K562 (cell line): ENCODE data around the gene SCARB2. TPM values are rescaled to one million over a fixed set of nuclear protein-coding genes. Genes with fewer than 3 reads are reported as not detected.
A peak's percentile ranks its signal among the peaks of the same experiment; 100 is the strongest.

Experiments
- ATF7 ChIP-seq: fragments of 450-650 bp; IDR thresholded peaks from 2 replicates; pipeline ENCODE4 v1.7.1; 2014; ENCODE audit warnings: mild to moderate bottlenecking, moderate library complexity
- CGGBP1 ChIP-seq: fragments of 250-450 bp; sonication (Bioruptor Pico); IDR thresholded peaks from 2 replicates; pipeline ENCODE4 v1.9.0; 2021; ENCODE audit warnings: mild to moderate bottlenecking
- DMBX1 ChIP-seq: fragments of 250-450 bp; sonication (Bioruptor Pico); IDR thresholded peaks from 2 replicates; pipeline ENCODE4 v1.8.0; 2022; ENCODE audit warnings: inconsistent platforms, mild to moderate bottlenecking, moderate library complexity, borderline replicate concordance
- GABPB2 ChIP-seq: fragments of 250-450 bp; sonication (Bioruptor Pico); conservative IDR thresholded peaks from 2 replicates; pipeline ENCODE4 v1.5.1; 2021; ENCODE audit warnings: mild to moderate bottlenecking
- GATAD2B ChIP-seq: fragments of 450-650 bp; IDR thresholded peaks from 2 replicates; pipeline ENCODE4 v1.6.1; 2017; ENCODE audit warnings: mild to moderate bottlenecking, borderline replicate concordance
- HMG20B ChIP-seq: fragments of 250-450 bp; sonication (Bioruptor Pico); IDR thresholded peaks from 2 replicates; pipeline ENCODE4 v1.5.0; 2021; ENCODE audit warnings: mild to moderate bottlenecking
- HNRNPL ChIP-seq: fragments of 200-400 bp; formaldehyde crosslinking; IDR thresholded peaks from 2 replicates; pipeline ENCODE4 v1.6.1; 2017; ENCODE audit warnings: low read depth, mild to moderate bottlenecking, low read length
- HOMEZ ChIP-seq: fragments of 250-450 bp; sonication (Bioruptor Pico); IDR thresholded peaks from 2 replicates; pipeline ENCODE4 v1.4.0; 2020; ENCODE audit warnings: mild to moderate bottlenecking, moderate library complexity
- MITF ChIP-seq: IDR thresholded peaks from 2 replicates; pipeline ENCODE4 v1.6.1; 2014; ENCODE audit warnings: antibody characterized with exemption
- NELFE ChIP-seq: IDR thresholded peaks from 2 replicates; pipeline ENCODE4 v1.6.1; 2011; ENCODE audit warnings: mild to moderate bottlenecking; ENCODE audit not compliant: insufficient read depth, insufficient read length
- PATZ1 ChIP-seq: fragments of 250-450 bp; sonication (Bioruptor Pico); IDR thresholded peaks from 2 replicates; pipeline ENCODE4 v1.5.0; 2020; ENCODE audit warnings: mild to moderate bottlenecking, borderline replicate concordance
- POLR2G ChIP-seq: fragments of 200-400 bp; formaldehyde crosslinking; IDR thresholded peaks from 2 replicates; pipeline ENCODE4 v1.6.1; 2017; ENCODE audit warnings: low read depth, mild to moderate bottlenecking, antibody characterized with exemption, low read length, moderate library complexity
- PTTG1 ChIP-seq: fragments of 450-650 bp; IDR thresholded peaks from 2 replicates; pipeline ENCODE4 v1.6.1; 2016; ENCODE audit warnings: low read depth, mild to moderate bottlenecking, missing genetic modification characterization, missing compliant biosample characterization
- RBM17 ChIP-seq: fragments of 200-400 bp; formaldehyde crosslinking; IDR thresholded peaks from 2 replicates; pipeline ENCODE4 v1.6.1; 2017; ENCODE audit warnings: low read depth, mild to moderate bottlenecking, low read length, borderline replicate concordance
- RCOR1 ChIP-seq, 2 experiments: IDR thresholded peaks; 2 replicates each; pipeline ENCODE4 v1.6.1; 2012; ENCODE audit warnings: low read depth in 2 of 2, low read length in 2 of 2, borderline replicate concordance in 1 of 2, improper control_type of control experiment in 1 of 2
- SIN3B ChIP-seq: fragments of 450-650 bp; IDR thresholded peaks from 2 replicates; pipeline ENCODE4 v1.6.1; 2017; ENCODE audit warnings: low read depth, mild to moderate bottlenecking, moderate library complexity
- SMARCC2 ChIP-seq: fragments of 450-650 bp; IDR thresholded peaks from 2 replicates; pipeline ENCODE4 v1.6.1; 2017; ENCODE audit warnings: antibody characterized with exemption, moderate library complexity, mild to moderate bottlenecking, low read depth
- TEAD2 ChIP-seq: fragments of 450-650 bp; IDR thresholded peaks from 2 replicates; pipeline ENCODE4 v1.6.1; 2016; ENCODE audit warnings: missing genetic modification characterization, control low read depth, missing compliant biosample characterization
- XRCC3 ChIP-seq: fragments of 450-650 bp; IDR thresholded peaks from 2 replicates; pipeline ENCODE4 v1.6.1; 2017; ENCODE audit warnings: mild to moderate bottlenecking, moderate library complexity
- YY1 ChIP-seq, 3 experiments: IDR thresholded peaks; 2 replicates each; pipeline ENCODE4 v1.6.1; 2011; ENCODE audit warnings: low read length in 2 of 3, mild to moderate bottlenecking in 2 of 3, moderate library complexity in 2 of 3, borderline replicate concordance in 1 of 3, control low read depth in 1 of 3, low read depth in 1 of 3; ENCODE audit not compliant: insufficient read depth in 3 of 3, insufficient replicate concordance in 2 of 3, control insufficient read depth in 1 of 3, insufficient read length in 1 of 3; ENCODE audit errors: extremely low read depth in 1 of 3
- ZEB2 ChIP-seq: fragments of 450-650 bp; IDR thresholded peaks from 2 replicates; pipeline ENCODE4 v1.6.1; 2016
- ZNF586 ChIP-seq: fragments of 450-650 bp; formaldehyde crosslinking; conservative IDR thresholded peaks from 2 replicates; pipeline ENCODE4 v1.4.0; 2020; ENCODE audit warnings: mild to moderate bottlenecking, moderate library complexity
- ZNF696 ChIP-seq: fragments of 250-450 bp; sonication (Bioruptor Pico); conservative IDR thresholded peaks from 2 replicates; pipeline ENCODE4 v1.4.0; 2020; ENCODE audit warnings: mild to moderate bottlenecking, moderate library complexity
- ZNF77 ChIP-seq: fragments of 250-450 bp; sonication (Bioruptor Pico); IDR thresholded peaks from 2 replicates; pipeline ENCODE4 v1.5.0; 2020
- polyA plus RNA-seq, 8 experiments: library from polyadenylated mRNA; depleted of rRNA in 4 of 8; stranded (reverse) in 5 of 8; unstranded in 3 of 8; fragments of >200 nt; fragmentation: Nextera tagmentation in 2 of 8; fragmentation: Illumina TruSeq in 1 of 8; extraction: Ambion mirVana in 2 of 8; extraction: Trizol in 1 of 8; gene quantifications; 2 replicates each; pipeline versions ENCODE4 v1.2.1 to v1.2.3, GENCODE V29; 2011 to 2014; ENCODE audit warnings: inconsistent platforms in 1 of 8, missing spikeins in 1 of 8
- total RNA-seq, 7 experiments: library from RNA; depleted of rRNA in 6 of 7; stranded (reverse); fragments of >200 nt in 6 of 7; fragmentation: Illumina TruSeq in 2 of 7; extraction: Trizol in 2 of 7; gene quantifications; 2 replicates each; pipeline versions ENCODE4 v1.2.1 to v1.2.3, GENCODE V29; 2011 to 2021; ENCODE audit warnings: low replicate concordance in 1 of 7

SCARB2 gene
- total and polyA plus RNA-seq, 9 of the 15 experiments (the other 6 are each of a cell fraction or from before 2014, with no cell fraction given): 6.1 to 25.8 (median 17.8) TPM

GRCh38 chr4:76148142-76148865 is 65.3 kb downstream of the SCARB2 start, which contains the start of gene NUP54 (continued):
- no peak for TF ChIP-seq PATZ1 (CRISPR knock-in tag)
- no peak for TF ChIP-seq PTTG1
- TF ChIP-seq HMG20B (CRISPR knock-in tag): no peak
- no peak for TF ChIP-seq HNRNPL
- TF ChIP-seq ATF7: peak; percentile 85
- no peak for TF ChIP-seq XRCC3
- TF ChIP-seq TEAD2: no peak
- TF ChIP-seq ZEB2: peak; percentile 98
- TF ChIP-seq RCOR1 (IDR thresholded peaks at IDR 0.05; ENCODE audit: borderline replicate concordance in 1 of 2, low read depth in 2 of 2, low read length in 2 of 2): peak in 1 of 2 experiments; percentile 63; a peak in 1 of 4 replicates
- no peak for TF ChIP-seq ZNF696
- TF ChIP-seq GABPB2: no peak
- no peak for TF ChIP-seq DMBX1
- TF ChIP-seq MITF: no peak
- TF ChIP-seq CGGBP1 (CRISPR knock-in tag): peak; percentile 47; the same call in 1 of the 2 replicates
- peak; percentile 99 for TF ChIP-seq POLR2G
- TF ChIP-seq RBM17: no peak
- TF ChIP-seq NELFE: no peak
- TF ChIP-seq SIN3B: peak; percentile 94
- peak; percentile 9 to 72 (median 64) for TF ChIP-seq YY1 (IDR thresholded peaks at IDR 0.05; ENCODE audit: borderline replicate concordance in 1 of 3, control insufficient read depth in 1 of 3, extremely low read depth in 1 of 3, insufficient read depth in 3 of 3, insufficient read length in 1 of 3, insufficient replicate concordance in 2 of 3, low read depth in 1 of 3, low read length in 2 of 3)
- TF ChIP-seq GATAD2B: peak; percentile 54
- TF ChIP-seq ZNF586 (CRISPR knock-in tag): no peak
- TF ChIP-seq ZNF77 (CRISPR knock-in tag): no peak
- no peak for TF ChIP-seq HOMEZ (CRISPR knock-in tag)
- no peak for TF ChIP-seq SMARCC2
